Anterior cingulate cortex (tissue), 58 donors: ENCODE data around the gene APH1B.
A peak's percentile ranks its signal among the peaks of the same experiment; 100 is the strongest.

Experiments
- DNase-seq, 58 donors: peaks; one replicate each; lab custom pipeline; 2025; lab: John Stamatoyannopoulos, UW

The APH1B gene

GRCh38 chr15:63348392-63348791, 71.0 kb downstream of the APH1B start:
- DNase-seq: peak in 54 of 58 donors; percentile 14 to 82 (median 52)

- DNase-seq: no peak
Measured at GRCh38 chr15:63349156-63349555, 71.8 kb downstream of the APH1B start.

GRCh38 chr15:63349621-63350020, 72.2 kb downstream of the APH1B start:
- no peak for DNase-seq

GRCh38 chr15:63350178-63350621, 72.8 kb downstream of the APH1B start:
- DNase-seq: peak in 7 of 58 donors; percentile 3 to 20 (median 7)

GRCh38 chr15:63351170-63351569, 73.8 kb downstream of the APH1B start:
- DNase-seq: no peak

- no peak for DNase-seq
Measured at GRCh38 chr15:63352808-63353207, 75.4 kb downstream of the APH1B start.

GRCh38 chr15:63353261-63353660, 75.9 kb downstream of the APH1B start:
- DNase-seq: no peak

- no peak for DNase-seq
Measured at GRCh38 chr15:63353887-63354286, 76.5 kb downstream of the APH1B start.

- no peak for DNase-seq
Measured at GRCh38 chr15:63354821-63355650, 77.6 kb downstream of the APH1B start.

- DNase-seq: no peak
Measured at GRCh38 chr15:63357061-63357460, 79.7 kb downstream of the APH1B start.

- no peak for DNase-seq
Measured at GRCh38 chr15:63357731-63358130, 80.3 kb downstream of the APH1B start.

- DNase-seq: peak in 1 of 58 donors; percentile 38
Measured at GRCh38 chr15:63358241-63359029, 81.0 kb downstream of the APH1B start.
